GM21717 (cell line): ENCODE measurements around the gene SIDT1.

Experiments
- ATAC-seq: cut with Tn5 transposase; IDR thresholded peaks from one replicate; pipeline ENCODE4 v1.9.1; 2021; ENCODE audit warnings: mild to moderate bottlenecking, moderate library complexity; ENCODE audit not compliant: unreplicated experiment

The SIDT1 gene

DNA sequence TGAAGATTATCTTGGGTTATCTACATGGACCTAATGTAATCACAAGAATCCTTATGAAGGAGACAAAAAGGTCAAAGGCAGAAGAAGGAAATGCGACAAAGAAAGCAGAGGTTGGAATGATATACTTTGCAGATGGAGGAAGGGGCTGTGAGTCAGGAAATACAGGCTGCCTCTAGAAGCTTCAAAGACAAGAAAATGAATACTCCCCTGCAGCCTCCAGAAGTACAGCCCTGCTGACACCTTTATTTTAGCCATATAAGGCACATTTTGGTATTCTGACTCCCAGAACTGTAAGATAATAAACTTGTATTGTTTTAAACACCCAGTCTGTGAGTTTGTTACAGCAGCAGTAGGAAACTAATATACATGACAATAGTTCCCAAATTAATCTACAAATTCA, 58.6 kb downstream of the SIDT1 start:
- no peak for ATAC-seq

DNA sequence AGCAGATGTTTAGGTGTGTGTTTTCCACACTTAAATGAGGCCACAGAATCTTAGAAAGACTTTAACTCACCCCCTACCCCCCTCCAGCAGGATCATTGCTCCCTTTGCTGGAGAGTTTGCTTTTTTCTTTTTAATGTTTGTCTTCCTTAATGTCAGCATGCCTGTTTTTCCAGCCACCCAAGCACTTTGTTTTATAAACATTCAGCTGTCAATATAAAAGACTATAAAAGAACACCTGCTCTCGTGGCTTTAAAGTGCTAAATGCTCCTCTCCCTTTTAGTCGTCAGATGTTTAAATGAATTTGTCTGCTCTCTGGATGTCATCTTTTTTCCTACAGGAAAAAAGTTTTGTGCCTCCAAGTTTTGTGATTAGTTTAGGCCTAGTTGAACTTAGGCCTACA, 61.7 kb downstream of the SIDT1 start:
- no peak for ATAC-seq

DNA sequence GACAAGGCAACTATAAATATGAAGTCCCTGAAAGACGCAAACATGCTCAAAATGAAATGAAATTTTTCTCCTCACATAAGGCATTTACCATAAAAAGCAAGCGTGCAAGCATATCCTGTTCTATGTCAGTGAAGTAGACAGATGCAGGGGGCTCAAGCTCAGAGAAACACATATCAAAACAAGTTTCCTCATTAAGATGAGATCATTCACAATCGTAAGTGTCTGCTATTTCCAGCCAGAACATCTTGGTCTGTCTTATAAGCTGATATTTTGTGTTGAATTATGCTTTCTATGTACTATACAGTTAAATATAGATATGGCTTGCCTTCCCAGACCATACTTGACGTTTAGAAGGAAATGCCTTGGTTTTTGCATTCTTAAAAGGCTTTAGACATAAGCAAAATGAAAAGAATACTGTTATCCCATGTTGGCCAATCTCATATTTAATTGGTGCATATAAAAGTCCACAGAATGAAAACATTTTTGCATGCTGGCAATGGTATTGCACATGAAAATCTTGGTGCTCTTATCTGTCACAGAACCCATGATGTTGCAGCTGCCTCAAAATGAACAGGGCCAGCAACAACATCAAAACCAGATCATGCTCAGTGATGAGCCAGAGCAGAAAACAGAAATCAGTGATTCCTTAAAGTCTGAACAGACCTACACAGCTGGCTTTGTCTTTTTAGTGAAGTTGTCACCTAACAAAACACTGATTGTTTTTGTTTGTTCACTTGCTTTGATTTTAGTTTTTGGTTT, 65.4 kb downstream of the SIDT1 start:
- no peak for ATAC-seq

DNA sequence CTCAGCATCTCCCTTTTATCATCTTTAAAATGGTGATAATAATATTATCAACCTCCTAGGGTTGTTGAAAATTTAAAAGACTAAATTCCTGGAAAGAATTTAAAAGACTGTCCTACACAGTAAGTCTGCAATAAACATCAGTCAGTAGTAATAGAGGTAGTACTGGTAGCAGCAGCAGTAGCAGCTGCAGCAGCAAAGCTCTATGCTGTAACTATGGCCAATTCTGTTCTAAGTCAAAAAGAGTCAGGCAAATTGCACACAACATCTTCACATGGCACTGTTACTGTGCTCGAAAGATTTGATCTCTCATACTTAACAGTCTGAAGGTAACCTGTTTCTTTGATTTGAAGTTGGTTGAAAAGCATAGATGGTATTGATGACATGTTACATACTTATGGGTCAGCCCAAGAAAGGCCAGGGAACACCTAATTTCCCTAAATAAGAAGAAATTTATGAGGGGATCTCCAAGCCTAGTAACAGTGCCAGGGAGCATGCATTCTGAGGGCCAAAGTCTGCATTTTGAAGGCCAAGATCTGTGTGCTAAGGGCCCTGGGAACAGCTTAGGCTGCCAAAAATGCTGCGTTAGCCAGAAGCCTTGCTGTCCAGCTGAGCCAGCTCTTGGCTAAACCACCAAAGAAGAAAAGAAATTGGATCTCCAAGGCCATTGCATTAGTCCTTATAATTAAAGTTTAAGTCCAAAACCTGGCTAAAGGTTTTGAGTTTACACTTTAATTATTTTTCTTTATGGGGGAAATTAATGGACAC, 68.2 kb downstream of the SIDT1 start:
- ATAC-seq: no peak

DNA sequence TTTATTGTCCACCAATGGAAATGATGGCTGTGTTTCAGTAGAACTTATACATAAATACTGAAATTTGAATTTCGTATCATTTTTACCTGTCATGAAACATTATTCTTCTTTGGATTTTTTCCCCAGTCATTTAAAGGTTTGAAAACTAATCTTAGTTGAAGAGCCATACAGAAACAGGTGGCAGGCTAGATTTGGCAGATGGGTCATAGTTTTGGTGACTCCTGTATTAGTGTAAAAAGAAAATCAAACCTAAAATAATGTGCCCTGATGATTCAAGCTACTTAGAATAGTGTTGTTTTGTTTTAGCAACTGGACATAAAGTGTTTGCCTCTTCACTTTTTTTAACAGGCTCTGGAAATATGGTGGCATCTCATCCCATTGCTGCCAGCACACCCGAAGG, 68.9 kb downstream of the SIDT1 start:
- no peak for ATAC-seq

DNA sequence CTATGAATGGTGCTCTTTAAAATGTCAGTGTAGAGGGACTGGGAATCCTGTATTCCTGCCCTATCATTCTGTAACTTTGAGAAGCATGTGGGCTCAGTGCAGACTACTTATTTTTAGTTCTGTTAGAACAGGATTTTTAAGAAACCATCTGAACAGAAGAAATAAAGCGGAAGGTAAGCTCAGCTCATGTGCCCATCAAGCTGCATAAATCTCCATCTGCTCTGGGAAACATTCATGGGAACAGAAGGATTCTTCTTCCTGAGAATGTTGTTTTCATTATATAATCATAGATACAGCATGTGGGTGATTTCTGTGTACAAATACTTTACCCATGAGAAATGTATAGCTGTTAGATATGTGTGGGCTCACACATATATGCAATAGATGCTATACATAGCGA, 69.9 kb downstream of the SIDT1 start:
- ATAC-seq: no peak

DNA sequence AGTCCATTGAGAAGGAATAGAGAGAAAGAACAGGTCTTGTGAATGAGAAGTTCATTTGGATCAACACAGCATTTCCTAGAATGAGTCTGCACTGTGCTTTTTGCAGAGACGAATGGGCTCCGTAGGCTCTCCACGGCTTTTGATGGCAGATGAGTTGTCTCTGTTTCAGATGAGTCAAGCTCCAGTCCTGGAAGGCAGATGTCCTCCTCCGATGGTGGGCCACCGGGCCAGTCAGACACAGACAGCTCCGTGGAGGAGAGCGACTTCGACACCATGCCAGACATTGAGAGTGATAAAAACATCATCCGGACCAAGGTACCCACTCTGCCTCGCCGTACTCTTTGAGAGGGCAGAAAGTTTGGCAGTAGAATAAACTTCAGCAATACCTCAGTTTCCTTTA, 70.5 kb downstream of the SIDT1 start:
- ATAC-seq: no peak

DNA sequence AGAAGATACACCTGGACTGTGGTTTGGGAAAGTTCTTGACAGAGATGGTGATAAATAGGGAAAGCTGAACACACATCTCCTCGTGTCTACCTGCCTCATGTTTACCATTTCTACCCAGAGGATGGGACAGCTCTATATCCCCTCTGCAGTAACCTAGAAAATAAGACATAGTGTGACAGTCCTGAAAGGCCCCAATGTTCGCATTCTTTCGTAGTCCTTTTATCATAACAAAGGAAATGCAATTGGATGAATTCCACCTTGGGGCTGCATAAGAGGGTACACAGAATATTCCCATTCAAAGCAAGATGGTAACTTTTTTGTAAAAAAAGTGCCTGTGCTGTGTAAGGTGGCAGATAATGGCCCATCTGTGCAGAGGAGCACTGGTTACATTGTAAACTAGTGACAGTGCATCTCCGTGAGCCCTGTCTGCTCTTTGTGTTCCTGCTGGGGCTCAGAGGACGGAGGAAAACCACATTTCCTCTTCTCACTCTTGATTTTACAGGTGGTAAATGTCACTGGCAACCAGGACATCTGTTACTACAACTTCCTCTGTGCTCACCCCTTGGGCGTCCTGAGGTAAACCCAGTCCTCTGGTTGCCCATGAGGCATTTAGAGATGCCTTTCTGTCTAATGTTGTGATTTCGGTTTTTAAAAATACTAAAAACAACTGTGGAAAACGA, 74.3 kb downstream of the SIDT1 start:
- ATAC-seq: peak; percentile 98

DNA sequence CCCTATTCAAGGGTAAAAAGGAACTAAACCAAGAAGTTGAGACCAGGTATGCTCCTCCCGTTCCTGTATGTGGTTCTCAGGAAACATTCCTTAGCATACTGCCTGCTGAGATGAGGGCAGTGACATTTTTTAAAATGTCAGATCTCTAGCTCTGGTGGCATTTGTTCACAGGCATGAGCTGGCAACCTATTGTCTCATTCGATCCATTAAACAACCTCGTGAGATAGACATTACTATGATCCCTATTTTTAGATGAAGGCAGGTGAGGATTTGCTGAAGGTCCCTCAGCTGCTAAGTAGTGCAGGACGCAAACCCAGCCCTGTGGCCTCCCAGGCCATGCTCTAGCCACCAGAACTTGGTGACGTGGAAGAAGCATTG, 74.9 kb downstream of the SIDT1 start:
- peak; percentile 14 for ATAC-seq

DNA sequence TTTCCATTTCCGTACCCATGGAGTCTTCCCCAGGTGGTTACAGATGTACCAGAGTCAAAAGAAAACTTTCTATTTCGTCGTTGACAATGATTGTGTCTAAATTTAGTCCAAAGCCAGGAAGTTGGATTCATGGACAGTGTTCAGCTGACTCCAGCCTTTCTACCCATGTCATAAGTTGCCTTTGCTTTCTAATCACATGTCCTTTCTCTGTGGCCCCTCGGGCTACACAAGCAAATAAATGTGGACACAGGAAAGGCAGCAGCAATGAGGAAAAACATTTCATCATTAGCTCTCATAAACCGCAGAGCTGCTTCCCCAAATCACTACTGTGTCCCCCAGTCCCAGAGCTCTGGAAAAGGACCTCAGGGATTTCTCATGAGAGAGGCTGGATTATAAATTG, 82.0 kb downstream of the SIDT1 start:
- ATAC-seq: no peak

DNA sequence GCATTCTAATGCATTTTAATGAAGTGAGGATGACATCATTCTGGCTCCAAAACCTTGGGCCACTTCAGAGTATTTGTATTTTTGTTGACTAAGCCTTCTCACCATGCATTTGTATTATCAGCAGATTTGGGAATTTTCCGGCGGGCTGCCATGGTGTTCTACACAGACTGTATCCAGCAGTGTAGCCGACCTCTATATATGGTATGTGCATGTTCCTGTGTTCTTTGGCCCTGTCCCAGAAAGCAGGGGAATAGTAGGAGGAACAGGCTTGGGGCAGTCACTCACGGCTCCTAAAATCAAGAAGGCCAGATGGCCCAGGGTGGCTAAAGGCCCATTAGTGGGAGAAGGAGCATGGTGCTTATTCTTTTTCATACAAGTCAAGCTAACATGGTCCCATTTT, 83.6 kb downstream of the SIDT1 start:
- no peak for ATAC-seq

DNA sequence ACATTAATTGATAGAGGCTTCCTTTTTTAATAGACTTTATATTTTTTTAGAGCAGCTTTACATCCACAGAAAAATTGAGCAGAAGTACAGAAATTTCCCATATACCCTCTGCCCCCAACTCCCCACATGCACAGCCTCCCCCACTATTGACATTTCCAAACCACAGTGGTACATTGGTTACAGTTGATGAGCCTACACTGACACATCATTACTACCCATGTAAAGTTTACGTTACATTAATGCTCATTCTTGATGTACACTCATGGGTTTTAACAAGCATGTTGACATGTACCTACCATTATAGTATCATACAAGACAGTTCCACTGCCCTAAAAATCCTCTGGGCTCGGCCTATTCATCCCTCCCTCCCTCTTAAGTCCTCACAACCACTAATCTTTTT, 85.4 kb downstream of the SIDT1 start:
- ATAC-seq: no peak

DNA sequence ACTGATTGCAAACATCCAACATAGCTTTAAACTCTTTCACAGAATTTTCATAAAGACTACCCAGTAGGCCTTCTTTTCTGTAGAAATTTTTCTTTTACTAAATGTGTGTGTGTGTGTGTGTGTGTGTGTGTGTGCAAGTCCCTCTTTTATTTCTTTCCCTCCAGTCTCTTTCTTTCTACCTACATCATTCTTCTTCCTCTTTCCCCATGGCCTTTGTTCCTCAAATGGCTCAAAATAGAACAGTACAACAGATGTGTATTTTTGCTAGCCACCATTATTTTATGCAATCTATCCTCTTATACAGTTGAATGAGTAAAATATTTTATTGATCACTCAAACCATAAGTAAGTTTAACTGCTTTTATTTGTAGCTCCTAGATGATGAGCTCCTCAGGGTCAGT, 87.7 kb downstream of the SIDT1 start:
- ATAC-seq: no peak

DNA sequence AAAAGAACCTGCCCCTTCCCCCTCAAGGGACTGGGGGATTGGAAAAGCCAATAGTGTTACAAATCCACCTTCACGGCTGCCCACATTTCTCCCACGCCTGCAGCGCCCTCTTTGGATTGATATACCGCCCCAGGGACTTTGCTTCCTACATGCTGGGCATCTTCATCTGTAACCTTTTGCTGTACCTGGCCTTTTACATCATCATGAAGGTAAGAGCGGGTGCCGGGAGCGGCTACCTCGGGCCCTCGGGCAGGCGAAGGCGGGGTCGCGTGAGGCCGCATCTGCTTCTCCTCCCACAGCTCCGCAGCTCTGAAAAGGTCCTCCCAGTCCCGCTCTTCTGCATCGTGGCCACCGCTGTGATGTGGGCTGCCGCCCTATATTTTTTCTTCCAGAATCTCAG, 91.0 kb downstream of the SIDT1 start:
- ATAC-seq: no peak

DNA sequence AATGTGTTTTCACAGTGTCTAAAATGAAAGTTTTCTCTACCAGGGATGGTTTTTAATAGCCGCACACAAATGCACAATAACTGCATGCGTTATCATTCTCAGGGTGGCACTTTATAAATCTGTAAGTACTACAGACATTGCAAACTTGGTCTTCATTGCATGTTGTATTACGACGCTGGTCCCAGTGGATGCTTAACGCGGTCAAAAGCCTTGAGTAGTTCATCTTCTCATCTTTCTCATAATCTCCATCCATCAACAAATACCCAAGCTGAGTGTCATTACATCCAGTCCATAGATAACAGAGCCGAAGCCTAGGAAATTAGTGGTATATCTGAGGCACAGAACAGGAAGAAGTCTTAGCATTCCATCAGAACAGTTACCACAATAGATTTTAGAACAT, 91.5 kb downstream of the SIDT1 start:
- no peak for ATAC-seq

DNA sequence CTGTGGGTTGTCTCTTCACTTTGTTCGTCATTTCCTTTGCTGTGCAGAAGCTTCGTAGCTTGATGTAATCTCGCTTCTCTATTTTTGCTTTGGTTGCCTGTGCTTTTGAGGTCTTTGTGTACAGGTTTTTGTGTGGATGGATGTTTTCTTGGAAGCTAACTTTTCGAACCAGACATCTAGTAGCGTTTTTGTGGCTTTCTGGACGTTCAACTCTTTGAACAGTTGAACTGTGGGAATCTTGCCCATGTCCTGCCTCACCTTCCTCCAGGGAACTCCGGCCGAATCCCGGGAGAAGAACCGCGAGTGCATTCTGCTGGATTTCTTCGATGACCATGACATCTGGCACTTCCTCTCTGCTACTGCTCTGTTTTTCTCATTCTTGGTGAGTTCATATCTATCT, 93.5 kb downstream of the SIDT1 start:
- ATAC-seq: no peak

DNA sequence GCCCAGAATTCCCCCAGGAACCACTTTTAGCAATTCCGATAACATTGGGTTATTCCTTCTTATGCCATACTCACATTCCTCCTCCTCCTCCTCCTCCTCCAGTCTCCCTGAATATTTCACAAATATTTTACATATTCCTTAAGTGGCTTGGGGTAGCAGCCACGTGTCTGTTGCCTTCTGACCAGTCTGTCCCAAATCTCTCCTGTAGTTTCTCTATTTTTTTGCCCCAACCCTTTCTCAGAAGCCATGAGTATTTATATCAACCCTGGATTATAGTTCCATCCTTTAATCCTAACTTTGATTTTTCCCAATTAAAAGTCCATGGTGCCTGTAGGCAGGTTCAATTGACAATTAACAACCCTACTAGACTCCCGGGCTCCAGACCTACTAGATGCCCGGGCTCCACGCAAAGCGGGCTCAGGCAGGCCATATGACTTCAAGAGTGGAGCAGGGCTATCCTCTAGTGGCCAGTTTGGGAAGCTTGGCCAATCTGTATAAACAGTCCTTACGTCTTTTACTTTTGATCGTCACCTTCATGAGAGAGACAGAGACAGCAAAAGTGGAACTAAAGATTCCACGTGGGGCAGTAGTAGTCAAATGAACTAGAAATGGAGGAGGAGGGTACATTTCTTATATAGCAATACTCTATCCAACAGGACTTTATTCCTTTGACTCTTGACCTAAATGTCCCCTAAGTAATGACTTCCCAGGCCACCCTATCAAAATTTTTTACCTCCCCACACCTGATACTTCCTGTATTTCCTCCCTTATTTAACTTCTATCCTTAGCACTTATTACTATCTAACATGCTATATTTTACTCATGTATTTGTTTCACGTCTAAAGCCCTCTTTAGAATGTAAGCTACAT, 94.4 kb downstream of the SIDT1 start:
- ATAC-seq: no peak

DNA sequence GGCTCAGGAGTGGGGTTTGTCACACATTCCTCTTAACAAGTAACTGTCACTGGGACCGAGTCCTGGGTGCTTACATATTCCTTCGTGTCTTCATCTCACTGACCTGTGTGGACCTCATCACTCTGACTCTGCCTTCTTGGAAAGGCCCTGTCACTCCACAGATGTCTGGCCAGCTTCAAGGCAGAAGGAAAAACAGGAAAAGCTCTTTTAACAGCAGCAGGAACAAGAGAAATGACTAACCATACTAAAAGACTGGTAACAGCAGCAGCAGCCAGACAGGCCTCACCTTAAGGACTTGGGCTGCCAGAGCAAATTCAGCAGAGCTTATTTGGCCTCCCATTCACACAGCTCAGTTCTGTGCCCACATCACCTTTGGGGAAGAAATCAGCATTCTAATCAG, 96.0 kb downstream of the SIDT1 start:
- ATAC-seq: no peak

DNA sequence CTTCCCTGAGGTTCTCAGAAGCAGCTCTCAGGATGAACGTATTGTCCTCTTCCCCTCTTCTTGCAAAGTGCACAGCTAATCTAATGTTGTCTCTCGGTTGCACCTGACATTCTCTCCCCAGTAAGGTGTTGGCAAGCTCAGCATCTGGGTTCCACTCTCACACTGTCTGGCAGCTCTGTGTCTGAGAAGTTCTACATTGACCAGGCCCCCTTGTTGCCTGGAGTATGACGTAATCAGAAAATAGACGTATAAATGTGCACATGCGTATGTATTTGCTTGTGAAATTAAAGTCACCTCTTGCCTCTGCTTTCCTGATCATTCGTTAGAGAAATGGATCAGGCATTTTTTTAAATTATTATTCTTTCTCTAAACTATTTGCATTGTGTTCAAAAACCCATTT, 96.4 kb downstream of the SIDT1 start:
- ATAC-seq: no peak

DNA sequence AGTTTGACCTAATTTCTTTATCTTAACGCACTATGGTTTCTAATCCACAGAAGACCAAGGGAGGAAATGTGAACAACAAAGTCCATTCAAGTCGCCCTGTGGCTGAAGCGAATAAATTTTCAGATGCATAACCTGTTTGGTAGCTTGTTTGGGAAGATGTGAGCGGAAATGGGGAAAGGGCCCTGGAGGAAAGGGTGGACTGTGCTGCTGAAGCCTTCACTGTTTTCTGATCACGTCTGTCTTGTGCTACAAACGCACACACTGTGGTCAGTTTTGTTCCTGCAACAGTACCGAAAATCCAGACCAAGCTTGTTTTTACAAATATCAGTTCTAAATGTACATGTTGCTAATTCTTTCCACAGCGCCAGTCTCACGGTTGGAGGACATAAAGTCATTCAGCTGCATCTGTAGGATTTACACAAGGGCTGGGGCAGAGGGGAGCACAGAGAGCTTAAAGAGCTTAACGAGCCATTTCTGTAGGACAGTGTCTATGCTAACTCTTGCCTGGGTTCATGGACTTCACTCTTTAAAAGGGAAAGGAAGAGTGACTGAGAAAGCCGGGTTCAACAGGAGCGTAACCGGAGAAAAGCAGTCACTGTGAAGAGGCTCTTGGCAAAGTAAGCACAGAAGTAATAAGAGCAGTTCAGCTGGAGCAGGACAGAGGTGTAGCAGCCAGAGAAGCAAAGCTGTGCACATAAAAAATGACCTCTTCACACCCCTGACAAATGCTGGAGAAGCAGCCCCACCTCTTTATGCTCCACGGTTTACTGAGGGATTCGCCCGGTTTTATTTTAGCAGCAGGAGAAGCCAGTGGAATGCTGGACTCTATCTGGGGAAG, 97.4 kb downstream of the SIDT1 start:
- ATAC-seq: no peak
